ENCODE results near the gene MYO7A. TPM values are rescaled to one million over a fixed set of nuclear protein-coding genes. Genes with fewer than 3 reads are reported as not detected.

MYO7A gene
- total and polyA plus RNA-seq, 2 of the 4 experiments (the other 2 are of a cell fraction), result 0.02 TPM; not detected in 1

DNA sequence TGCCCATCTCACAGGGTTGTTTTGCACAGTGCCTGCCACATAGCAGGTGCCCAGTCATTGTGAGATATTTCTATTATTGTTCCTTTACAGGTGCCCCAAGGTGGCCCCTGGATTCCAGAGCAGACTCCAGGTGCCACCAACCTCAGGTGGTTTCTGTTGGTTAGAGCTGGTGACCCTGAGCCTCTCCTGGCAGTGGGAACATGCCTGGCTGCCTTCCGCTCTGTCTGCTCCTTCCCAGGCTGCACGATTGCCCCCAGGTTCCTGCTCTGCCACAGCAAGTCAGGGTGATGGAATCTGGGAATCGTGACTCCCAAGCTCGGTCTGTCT lies 38.0 kb upstream of the MYO7A start:
- peaks cover 19% of the 10 kb centered on the region for H4K20me1 ChIP-seq (ENCODE audit: insufficient read depth, low read length)
- in situ Hi-C loops (cut with MboI; ENCODE audit: low sequenced_read_pairs), result loop anchor here (5.0 kb wide), 1 partner anchor 43 kb away; no protein-coding TSS in a partner anchor
- H3K79me1 ChIP-seq (ENCODE audit: low read depth in 1 of 2, low read length in 2 of 2), result no peaks in the 10 kb centered on the region; a peak in 1 of 4 replicates

More for the DNA sequence above, 38.0 kb upstream of the MYO7A start:
- Histone ChIP-seq H4K91ac (ENCODE audit: insufficient read depth, low read depth, low read length) (no peak overlapping the region), H3K4ac (ENCODE audit: low read depth, low read length) (no peak overlapping the region), H3K36me3 (ENCODE audit: control insufficient read depth, insufficient read depth, low read length) (peaks cover 5% of the 10 kb centered on the region), H3K4me2 (ENCODE audit: low read depth, low read length) (no peak overlapping the region), H3K14ac (replicated peaks; ENCODE audit: low read depth, low read length) (no peak overlapping the region), H2AFZ (replicated peaks; ENCODE audit: low read length, poor library complexity) (no peak overlapping the region), H3K9me1 (ENCODE audit: insufficient read depth, low read length) (no peaks in the 10 kb centered on the region), H3K9ac (ENCODE audit: low read depth, low read length) (no peak overlapping the region), H4K8ac (ENCODE audit: low read depth in 2 of 2, low read length in 2 of 2) (no peak overlapping the region), H3K27me3 (ENCODE audit: control insufficient read depth, insufficient read depth, low read length) (no peaks in the 10 kb centered on the region), H3K4me1 (ENCODE audit: control insufficient read depth, insufficient read depth, low read length) (no peaks in the 10 kb centered on the region), H2BK5ac (ENCODE audit: low read depth, low read length, poor library complexity, severe bottlenecking) (no peak overlapping the region), H2AK9ac (replicated peaks; ENCODE audit: low read depth, low read length, poor library complexity) (no peak overlapping the region), H3K9me3 (ENCODE audit: control insufficient read depth, insufficient read depth, low read length) (no peaks in the 10 kb centered on the region), H3K56ac (ENCODE audit: extremely low read depth, insufficient read depth, low read length) (no peak overlapping the region), H2BK15ac (ENCODE audit: low read depth, low read length) (no peak overlapping the region), H2BK20ac (ENCODE audit: low read depth, low read length) (no peak overlapping the region), H4K5ac (ENCODE audit: low read depth, low read length) (no peak overlapping the region), H3K23ac (ENCODE audit: low read depth, low read length) (no peak overlapping the region), H3K4me3 (ENCODE audit: insufficient read depth, low read depth, low read length) (no peak overlapping the region), H3K27ac (ENCODE audit: insufficient read depth, low read length) (no peak overlapping the region), H2BK120ac (ENCODE audit: low read depth, low read length) (no peak overlapping the region), H3K18ac (ENCODE audit: low read depth, low read length) (no peak overlapping the region), H2AK5ac (ENCODE audit: low read depth, low read length) (no peak overlapping the region)
- TF ChIP-seq NFE2L2 (IDR thresholded peaks at IDR 0.05; ENCODE audit: low read depth, low read length) (no peak), RAD21 (IDR thresholded peaks at IDR 0.05; ENCODE audit: low read length) (no peak)
- intact Hi-C loops (cut with micrococcal nuclease) (no loop called here), dilution Hi-C loops (cut with HindIII; ENCODE audit: low sequenced_read_pairs, unreplicated experiment) (no loop called here)
- WGBS, 2 experiments (ENCODE audit: extremely low coverage in 2 of 2, insufficient read length in 1 of 2), result 53% methylated on average over 2 of the region's 4 CpGs; no CpG with 5 or more reads in 1 of the 2 experiments
- CTCF ChIA-PET, result interaction anchor here (1.7 to 2.9 kb wide), 3 partner anchors 17 to 43 kb away, joined by 7 to 21 read pairs (median 12); partner anchors contain the start of gene CAPN5
- no peak for ATAC-seq (ENCODE audit: low read depth)
- DNase-seq, result no peak
- POLR2A ChIA-PET (ENCODE audit: unreplicated experiment), result no interaction called here
- BruUV-seq (replicated peaks), result no TSS peak
